Bronchial epithelial cell (primary cell): ENCODE measurements around the gene ADPRM. TPM values are rescaled to one million over a fixed set of nuclear protein-coding genes. Genes with fewer than 3 reads are reported as not detected.
"Not testable (repeated sequence)": the region's sequence is repeated elsewhere in the genome, so short reads cannot be mapped to it uniquely, and the experiment has no call there.

Source experiments
- DNase-seq: peaks from one replicate; pipeline ENCODE4 v3.0.0-alpha.2; 2010; ENCODE audit warnings: low read depth
- FAIRE-seq: peaks from 2 replicates; lab custom pipeline; 2011; peaks lifted over from hg19 to GRCh38; lab: Jason Lieb, UNC
- H3K27me3 ChIP-seq: 2 replicates; pipeline ENCODE4 v1.5.1; 2011; ENCODE audit warnings: low read length; ENCODE audit not compliant: control insufficient read depth, insufficient read depth
- H3K36me3 ChIP-seq: 2 replicates; pipeline ENCODE4 v1.5.1; 2011; ENCODE audit warnings: low read length; ENCODE audit not compliant: control insufficient read depth, insufficient read depth
- H3K4me3 ChIP-seq: 2 replicates; pipeline ENCODE4 v1.5.1; 2011; ENCODE audit warnings: mild to moderate bottlenecking, low read depth, low read length, control low read depth
- total RNA-seq: library from RNA; depleted of rRNA; stranded (reverse); fragments of >200 nt; gene quantifications from 2 replicates; pipeline ENCODE4 v1.2.1, GENCODE V29; 2014
- TF ChIP-seq, protein P1 (sequence below): IDR thresholded peaks from 2 replicates; pipeline ENCODE4 v1.5.1; 2011; ENCODE audit warnings: mild to moderate bottlenecking, moderate library complexity, low read length, control low read depth, inconsistent platforms; ENCODE audit not compliant: insufficient read depth, severe bottlenecking

ADPRM gene
- total RNA-seq, 1 donor from 2014 or later = 20.5 TPM

DNA sequence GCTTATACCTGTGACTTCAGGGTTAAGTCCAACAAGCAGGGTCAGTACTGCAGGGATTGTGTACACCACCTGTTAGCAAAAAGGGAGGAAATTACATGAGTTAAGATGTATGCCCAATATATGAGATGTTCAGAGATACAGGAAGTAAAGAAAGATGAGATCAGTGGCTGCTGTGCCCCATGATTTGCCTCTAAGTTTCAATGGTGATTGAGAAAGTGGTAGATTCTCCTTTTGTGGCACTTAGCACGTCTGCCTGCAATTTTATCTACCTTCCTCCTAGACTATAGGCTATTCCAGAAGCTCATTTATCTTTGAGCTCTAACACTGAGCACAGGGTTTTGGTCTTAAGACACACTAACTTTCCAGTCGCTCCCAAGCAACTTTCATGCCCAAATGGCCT, 28.8 kb downstream of the ADPRM start:
- DNase-seq = no peak
- Histone ChIP-seq H3K36me3 (no peaks in the 10 kb centered on the region), H3K4me3 (no peak overlapping the region), H3K27me3 (no peaks in the 10 kb centered on the region)
- TF ChIP-seq, protein P1, sequence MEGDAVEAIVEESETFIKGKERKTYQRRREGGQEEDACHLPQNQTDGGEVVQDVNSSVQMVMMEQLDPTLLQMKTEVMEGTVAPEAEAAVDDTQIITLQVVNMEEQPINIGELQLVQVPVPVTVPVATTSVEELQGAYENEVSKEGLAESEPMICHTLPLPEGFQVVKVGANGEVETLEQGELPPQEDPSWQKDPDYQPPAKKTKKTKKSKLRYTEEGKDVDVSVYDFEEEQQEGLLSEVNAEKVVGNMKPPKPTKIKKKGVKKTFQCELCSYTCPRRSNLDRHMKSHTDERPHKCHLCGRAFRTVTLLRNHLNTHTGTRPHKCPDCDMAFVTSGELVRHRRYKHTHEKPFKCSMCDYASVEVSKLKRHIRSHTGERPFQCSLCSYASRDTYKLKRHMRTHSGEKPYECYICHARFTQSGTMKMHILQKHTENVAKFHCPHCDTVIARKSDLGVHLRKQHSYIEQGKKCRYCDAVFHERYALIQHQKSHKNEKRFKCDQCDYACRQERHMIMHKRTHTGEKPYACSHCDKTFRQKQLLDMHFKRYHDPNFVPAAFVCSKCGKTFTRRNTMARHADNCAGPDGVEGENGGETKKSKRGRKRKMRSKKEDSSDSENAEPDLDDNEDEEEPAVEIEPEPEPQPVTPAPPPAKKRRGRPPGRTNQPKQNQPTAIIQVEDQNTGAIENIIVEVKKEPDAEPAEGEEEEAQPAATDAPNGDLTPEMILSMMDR = no peak
- no peak for FAIRE-seq

DNA sequence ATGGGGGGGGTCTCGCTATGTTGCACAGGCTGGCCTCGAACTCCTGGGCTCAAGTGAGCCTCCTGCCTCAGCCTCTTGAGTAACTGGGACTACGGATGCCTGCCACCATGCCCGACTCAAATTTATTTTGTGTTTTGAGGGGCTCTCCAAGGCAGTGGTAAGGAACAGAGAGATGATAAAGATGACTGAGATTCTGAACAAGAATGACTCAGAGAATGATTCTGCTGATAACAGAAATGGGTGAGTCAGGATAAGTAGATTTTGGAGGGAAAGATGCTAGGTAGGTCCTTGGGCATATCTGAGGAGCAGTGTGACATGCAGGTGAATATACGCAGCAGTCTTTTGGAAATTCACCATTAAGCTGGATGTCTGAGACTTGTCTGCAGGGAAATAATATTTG, 29.8 kb downstream of the ADPRM start:
- TF ChIP-seq, protein P1 = no peak
- FAIRE-seq (no peak), DNase-seq (peak; percentile 8)
- Histone ChIP-seq H3K27me3 (no peaks in the 10 kb centered on the region), H3K36me3 (no peaks in the 10 kb centered on the region), H3K4me3 (no peak overlapping the region)

DNA sequence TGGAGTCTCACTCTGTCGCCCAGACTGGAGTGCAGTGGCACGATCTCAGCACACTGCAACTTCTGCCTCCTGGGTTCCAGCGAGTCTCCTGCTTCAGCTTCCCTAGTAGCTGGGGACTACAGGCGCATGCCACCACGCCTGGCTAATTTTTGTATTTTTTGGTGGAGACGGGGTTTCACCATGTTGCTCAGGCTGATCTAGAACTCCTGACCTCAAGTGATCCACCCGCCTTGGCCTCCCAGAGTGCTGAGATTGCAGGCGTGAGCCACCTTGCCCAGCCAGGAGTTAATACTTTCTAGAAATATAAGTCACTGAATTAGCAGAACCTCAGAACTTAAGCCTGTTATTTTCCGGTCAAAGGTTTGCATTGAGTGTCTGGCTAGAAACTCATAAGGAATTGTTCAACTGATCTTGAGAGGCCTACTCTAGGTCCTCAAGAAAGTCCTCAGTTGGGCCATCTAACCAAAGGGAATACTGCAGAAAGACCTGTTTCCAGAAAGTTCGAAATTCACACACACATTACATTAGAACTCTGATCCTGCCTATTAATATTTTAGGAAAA, 31.0 kb downstream of the ADPRM start:
- Histone ChIP-seq H3K4me3 (no peak overlapping the region), H3K27me3 (no peaks in the 10 kb centered on the region), H3K36me3 (no peaks in the 10 kb centered on the region)
- no peak for DNase-seq
- no peak for FAIRE-seq
- TF ChIP-seq, protein P1 = no peak

DNA sequence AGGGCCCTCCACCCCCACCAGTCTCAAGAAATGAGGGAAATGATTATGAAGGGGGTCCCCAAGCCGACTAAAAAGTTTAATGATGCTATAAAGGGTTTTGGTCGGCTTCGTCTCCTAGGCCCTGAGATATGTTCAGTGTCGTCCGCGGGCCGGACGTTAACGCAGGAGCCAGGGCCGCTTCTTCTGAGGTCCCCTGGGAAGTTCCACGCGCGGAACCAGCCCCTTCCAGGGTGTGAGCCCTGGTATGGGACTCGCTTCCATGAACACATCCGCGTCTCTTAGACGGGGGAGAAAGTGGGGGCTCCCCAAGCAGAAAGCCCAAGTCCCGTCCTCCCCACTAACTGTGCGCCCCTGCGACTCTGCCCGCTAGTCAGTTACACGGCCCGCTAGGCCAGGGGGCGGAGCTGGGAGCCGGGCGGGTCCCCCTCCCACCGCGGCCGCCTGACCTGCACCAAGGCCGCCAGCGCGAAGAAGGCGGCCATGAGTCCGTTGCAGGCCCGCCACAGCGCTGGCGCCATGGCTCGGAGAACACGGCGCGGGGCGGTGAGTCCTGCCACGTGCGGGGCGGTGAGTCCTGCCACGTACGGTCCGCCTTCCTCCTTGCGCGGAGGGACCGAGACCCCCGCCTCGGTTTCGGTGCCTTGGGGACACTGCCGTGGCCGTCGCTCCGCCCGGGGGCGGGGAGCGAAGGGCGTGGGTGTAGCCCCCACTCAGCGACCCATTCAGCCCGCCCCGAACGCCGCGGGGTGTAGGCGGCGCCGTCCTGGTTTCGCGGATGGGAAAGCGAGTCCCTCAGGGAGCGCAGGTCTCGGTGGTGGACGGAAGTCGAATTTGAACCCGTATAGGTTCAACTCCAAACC, 32.2 kb downstream of the ADPRM start, which contains the start of gene TMEM220:
Gene TMEM220, minus strand, starts transcription at position 690 of the 860 bp plus-strand sequence. Its CDS starts 172 bp downstream, at position 518.
- Histone ChIP-seq H3K4me3 (peak within 1 kb of the TSS; percentile 60), H3K27me3 (no peaks in the 10 kb centered on the region), H3K36me3 (no peaks in the 10 kb centered on the region)
- no peak for FAIRE-seq
- DNase-seq = peak; percentile 19
- TF ChIP-seq, protein P1 = no peak

DNA sequence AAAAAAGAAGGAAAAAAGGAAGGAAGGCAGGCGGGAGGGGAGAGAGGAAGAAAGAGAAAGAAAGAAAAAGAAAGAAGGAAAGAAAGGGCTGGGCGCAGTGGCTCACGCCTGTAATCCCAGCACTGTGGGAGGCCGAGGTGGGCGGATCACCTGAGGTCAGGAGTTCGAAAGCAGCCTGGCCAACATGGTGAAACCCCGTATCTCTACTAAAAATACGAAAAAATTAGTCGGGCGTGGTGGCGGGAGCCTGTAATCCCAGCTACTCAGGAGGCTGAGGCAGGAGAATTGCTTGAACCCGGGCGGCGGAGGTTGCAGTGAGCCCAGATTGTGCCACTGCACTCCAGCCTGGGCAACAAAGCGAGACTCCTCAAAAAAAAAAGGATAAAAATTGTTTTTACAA, 32.9 kb downstream of the ADPRM start:
- not testable (repeated sequence) for H3K27me3 ChIP-seq, H3K36me3 ChIP-seq, FAIRE-seq, DNase-seq
- H3K4me3 ChIP-seq = peak overlapping the region; percentile 60

DNA sequence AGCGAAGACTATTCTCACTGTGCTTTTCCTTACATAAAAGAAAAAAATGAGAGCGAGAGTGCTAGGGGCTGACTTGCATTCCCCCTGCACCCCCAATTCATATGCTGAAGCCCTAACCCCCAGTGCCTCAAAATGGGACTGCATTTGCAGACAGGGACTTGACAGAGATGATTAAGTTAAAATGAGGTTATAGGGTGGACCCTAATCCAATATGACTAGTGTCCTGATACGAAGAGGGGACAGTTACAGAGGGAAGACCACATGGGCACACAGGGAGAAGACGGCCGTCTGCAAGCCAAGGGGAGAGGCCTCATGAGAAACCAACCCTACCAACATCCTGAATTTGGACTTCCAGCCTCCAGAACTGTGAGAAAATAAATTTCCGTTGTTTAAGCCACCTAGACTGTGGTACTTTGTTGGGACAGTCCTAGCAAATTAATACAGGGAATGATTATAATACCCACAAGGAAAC, 34.0 kb downstream of the ADPRM start:
- no peak for DNase-seq
- no peak overlapping the region for H3K4me3 ChIP-seq

DNA sequence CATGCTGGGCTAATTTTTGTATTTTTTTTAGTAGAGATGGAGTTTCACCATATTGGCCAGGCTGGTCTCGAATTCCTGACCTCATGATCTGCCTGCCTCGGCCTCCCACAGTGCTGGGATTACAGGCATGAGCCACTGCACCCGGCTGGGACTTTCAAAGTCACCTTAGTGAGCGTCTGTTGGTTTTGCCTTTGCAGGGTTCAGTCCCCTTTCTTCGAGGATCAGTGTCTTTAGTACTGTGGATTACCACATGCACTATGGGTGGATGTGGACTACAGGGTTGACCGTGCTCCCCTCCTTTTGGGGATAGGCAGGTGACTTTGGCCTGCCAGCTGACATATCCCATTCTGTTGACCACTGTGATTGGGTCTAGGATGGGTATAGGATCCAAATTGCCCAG, 34.7 kb downstream of the ADPRM start:
- not testable (repeated sequence) for FAIRE-seq, H3K36me3 ChIP-seq, DNase-seq, H3K27me3 ChIP-seq, H3K4me3 ChIP-seq

More for the DNA sequence above, 34.0 kb downstream of the ADPRM start:
- Histone ChIP-seq H3K27me3 (no peaks in the 10 kb centered on the region), H3K36me3 (no peaks in the 10 kb centered on the region)
- TF ChIP-seq, protein P1 = no peak
- no peak for FAIRE-seq
